ENCODE data around the gene PTTG1IP2. TPM values are rescaled to one million over a fixed set of nuclear protein-coding genes. Genes with fewer than 3 reads are reported as not detected.

PTTG1IP2 gene
- total and polyA plus RNA-seq, 10 of the 15 experiments (the other 5 are each of a cell fraction or from before 2014, with no cell fraction given), result not detected

GRCh38 chr7:90512821-90513254, 43.4 kb downstream of the PTTG1IP2 start:
- no peaks in the 10 kb centered on the region for H3K36me3 ChIP-seq (ENCODE audit: control insufficient read depth in 2 of 2, insufficient read depth in 2 of 2, low read length in 1 of 2)
- no peak for ATAC-seq
- H3K4me2 ChIP-seq (ENCODE audit: control insufficient read depth, insufficient read depth), result no peak overlapping the region
- 51% methylated on average over 3 of the region's 3 CpGs for WGBS (ENCODE audit: insufficient coverage, insufficient replicate concordance, low lambda C conversion rate, missing lambda C conversion rate)
- H3K9ac ChIP-seq (ENCODE audit: control insufficient read depth, insufficient read depth, low read length), result no peak overlapping the region
- DNase-seq (ENCODE audit: low read depth, low spot score), result no peak
- intact Hi-C loops (cut with micrococcal nuclease; ENCODE audit: unreplicated experiment), result no loop called here
- no peaks in the 10 kb centered on the region for H3K79me2 ChIP-seq (ENCODE audit: control insufficient read depth, insufficient read depth, low read length)
- ChIA-PET CTCF (interaction anchor here (1.1 to 2.2 kb wide), 3 partner anchors 12 to 116 kb away, joined by 3 to 10 read pairs (median 3); no protein-coding TSS in a partner anchor), SMC1A (ENCODE audit: uncharacterized antibody, unreplicated experiment) (interaction anchor here (1.1 to 1.5 kb wide), 3 partner anchors 9 to 58 kb away, joined by 3 to 6 read pairs (median 5); no protein-coding TSS in a partner anchor), RAD21 (ENCODE audit: unreplicated experiment) (no interaction called here), POLR2A (no interaction called here)
- no peak for FAIRE-seq
- H2AFZ ChIP-seq (ENCODE audit: control insufficient read depth, low read depth, low read length), result no peak overlapping the region
- no peaks in the 10 kb centered on the region for H3K27me3 ChIP-seq (replicated peaks in 1 of 2; ENCODE audit: control insufficient read depth in 2 of 2, insufficient read depth in 2 of 2, low read length in 1 of 2)
- H3K9me3 ChIP-seq (replicated peaks; ENCODE audit: control insufficient read depth, insufficient read depth, low read length), result no peaks in the 10 kb centered on the region
- in situ Hi-C loops (cut with MboI), result no loop called here
- H4K20me1 ChIP-seq (ENCODE audit: control insufficient read depth, insufficient read depth), result no peaks in the 10 kb centered on the region
- H3K27ac ChIP-seq (ENCODE audit: control insufficient read depth, insufficient read depth), result no peak overlapping the region
- no peak overlapping the region for H3K4me3 ChIP-seq
- BruUV-seq (replicated peaks), result no TSS peak
- no peaks in the 10 kb centered on the region for H3K4me1 ChIP-seq (ENCODE audit: control insufficient read depth, insufficient read depth, low read length)
- TF ChIP-seq BCL11A (IDR thresholded peaks at IDR 0.05; ENCODE audit: low read depth, low read length), result no peak
- TF ChIP-seq ATF7 (IDR thresholded peaks at IDR 0.05; ENCODE audit: low read depth), result no peak
- TF ChIP-seq YBX1 (IDR thresholded peaks at IDR 0.05), result no peak
- no peak for TF ChIP-seq PML (IDR thresholded peaks at IDR 0.05; ENCODE audit: low read length)
- no peak for TF ChIP-seq NR2F1 (conservative IDR thresholded peaks at IDR 0.05)
- no peak for TF ChIP-seq CBX3 (IDR thresholded peaks at IDR 0.05; ENCODE audit: borderline replicate concordance, low read depth)
- no peak for TF ChIP-seq ELK1 (IDR thresholded peaks at IDR 0.05; ENCODE audit: low read depth, low read length)
- TF ChIP-seq, protein P1, sequence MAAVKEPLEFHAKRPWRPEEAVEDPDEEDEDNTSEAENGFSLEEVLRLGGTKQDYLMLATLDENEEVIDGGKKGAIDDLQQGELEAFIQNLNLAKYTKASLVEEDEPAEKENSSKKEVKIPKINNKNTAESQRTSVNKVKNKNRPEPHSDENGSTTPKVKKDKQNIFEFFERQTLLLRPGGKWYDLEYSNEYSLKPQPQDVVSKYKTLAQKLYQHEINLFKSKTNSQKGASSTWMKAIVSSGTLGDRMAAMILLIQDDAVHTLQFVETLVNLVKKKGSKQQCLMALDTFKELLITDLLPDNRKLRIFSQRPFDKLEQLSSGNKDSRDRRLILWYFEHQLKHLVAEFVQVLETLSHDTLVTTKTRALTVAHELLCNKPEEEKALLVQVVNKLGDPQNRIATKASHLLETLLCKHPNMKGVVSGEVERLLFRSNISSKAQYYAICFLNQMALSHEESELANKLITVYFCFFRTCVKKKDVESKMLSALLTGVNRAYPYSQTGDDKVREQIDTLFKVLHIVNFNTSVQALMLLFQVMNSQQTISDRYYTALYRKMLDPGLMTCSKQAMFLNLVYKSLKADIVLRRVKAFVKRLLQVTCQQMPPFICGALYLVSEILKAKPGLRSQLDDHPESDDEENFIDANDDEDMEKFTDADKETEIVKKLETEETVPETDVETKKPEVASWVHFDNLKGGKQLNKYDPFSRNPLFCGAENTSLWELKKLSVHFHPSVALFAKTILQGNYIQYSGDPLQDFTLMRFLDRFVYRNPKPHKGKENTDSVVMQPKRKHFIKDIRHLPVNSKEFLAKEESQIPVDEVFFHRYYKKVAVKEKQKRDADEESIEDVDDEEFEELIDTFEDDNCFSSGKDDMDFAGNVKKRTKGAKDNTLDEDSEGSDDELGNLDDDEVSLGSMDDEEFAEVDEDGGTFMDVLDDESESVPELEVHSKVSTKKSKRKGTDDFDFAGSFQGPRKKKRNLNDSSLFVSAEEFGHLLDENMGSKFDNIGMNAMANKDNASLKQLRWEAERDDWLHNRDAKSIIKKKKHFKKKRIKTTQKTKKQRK (IDR thresholded peaks at IDR 0.05; ENCODE audit: low read depth, low read length), result no peak
- TF ChIP-seq RB1 (IDR thresholded peaks at IDR 0.05; ENCODE audit: borderline replicate concordance), result no peak
- no peak for TF ChIP-seq NFYA (IDR thresholded peaks at IDR 0.05; ENCODE audit: borderline replicate concordance, low read depth, low read length)
- TF ChIP-seq NR2C2 (IDR thresholded peaks at IDR 0.05; ENCODE audit: borderline replicate concordance, control insufficient read depth, insufficient read length, low read depth), result no peak
- TF ChIP-seq LARP7 (IDR thresholded peaks at IDR 0.05), result no peak
- no peak for TF ChIP-seq STAT3 (IDR thresholded peaks at IDR 0.05; ENCODE audit: low read depth, low read length)
- TF ChIP-seq, protein P2, sequence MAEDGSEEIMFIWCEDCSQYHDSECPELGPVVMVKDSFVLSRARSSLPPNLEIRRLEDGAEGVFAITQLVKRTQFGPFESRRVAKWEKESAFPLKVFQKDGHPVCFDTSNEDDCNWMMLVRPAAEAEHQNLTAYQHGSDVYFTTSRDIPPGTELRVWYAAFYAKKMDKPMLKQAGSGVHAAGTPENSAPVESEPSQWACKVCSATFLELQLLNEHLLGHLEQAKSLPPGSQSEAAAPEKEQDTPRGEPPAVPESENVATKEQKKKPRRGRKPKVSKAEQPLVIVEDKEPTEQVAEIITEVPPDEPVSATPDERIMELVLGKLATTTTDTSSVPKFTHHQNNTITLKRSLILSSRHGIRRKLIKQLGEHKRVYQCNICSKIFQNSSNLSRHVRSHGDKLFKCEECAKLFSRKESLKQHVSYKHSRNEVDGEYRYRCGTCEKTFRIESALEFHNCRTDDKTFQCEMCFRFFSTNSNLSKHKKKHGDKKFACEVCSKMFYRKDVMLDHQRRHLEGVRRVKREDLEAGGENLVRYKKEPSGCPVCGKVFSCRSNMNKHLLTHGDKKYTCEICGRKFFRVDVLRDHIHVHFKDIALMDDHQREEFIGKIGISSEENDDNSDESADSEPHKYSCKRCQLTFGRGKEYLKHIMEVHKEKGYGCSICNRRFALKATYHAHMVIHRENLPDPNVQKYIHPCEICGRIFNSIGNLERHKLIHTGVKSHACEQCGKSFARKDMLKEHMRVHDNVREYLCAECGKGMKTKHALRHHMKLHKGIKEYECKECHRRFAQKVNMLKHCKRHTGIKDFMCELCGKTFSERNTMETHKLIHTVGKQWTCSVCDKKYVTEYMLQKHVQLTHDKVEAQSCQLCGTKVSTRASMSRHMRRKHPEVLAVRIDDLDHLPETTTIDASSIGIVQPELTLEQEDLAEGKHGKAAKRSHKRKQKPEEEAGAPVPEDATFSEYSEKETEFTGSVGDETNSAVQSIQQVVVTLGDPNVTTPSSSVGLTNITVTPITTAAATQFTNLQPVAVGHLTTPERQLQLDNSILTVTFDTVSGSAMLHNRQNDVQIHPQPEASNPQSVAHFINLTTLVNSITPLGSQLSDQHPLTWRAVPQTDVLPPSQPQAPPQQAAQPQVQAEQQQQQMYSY (CRISPR knock-in tag; IDR thresholded peaks at IDR 0.05), result no peak
- TF ChIP-seq RCOR1 (conservative IDR thresholded peaks at IDR 0.05; ENCODE audit: low read depth, low read length), result no peak
- TF ChIP-seq IRF5 (IDR thresholded peaks at IDR 0.05; ENCODE audit: borderline replicate concordance), result no peak
